Measurements from ENCODE around the gene SNRNP35. TPM values are rescaled to one million over a fixed set of nuclear protein-coding genes. Genes with fewer than 3 reads are reported as not detected.
A peak's percentile ranks its signal among the peaks of the same experiment; 100 is the strongest.

SNRNP35 gene
- total RNA-seq, 1 donor from 2014 or later: 5.9 TPM

- Histone ChIP-seq H3K9me3 (no peaks in the 10 kb centered on the region), H3K4me3 (no peak overlapping the region), H3K36me3 (peaks cover 35 to 37% of the 10 kb centered on the region in 2 donors), H3K27ac (peak overlapping the region in 1 of 2 donors; percentile 25), H3K4me1 (peaks cover 0 to 18% of the 10 kb centered on the region in 2 donors), H3K27me3 (no peaks in the 10 kb centered on the region)
- DNase-seq (ENCODE audit: low spot score in 2 of 2): no peak
- intact Hi-C loops (cut with DNase I): no loop called here
- TF ChIP-seq CTCF (IDR thresholded peaks at IDR 0.05): no peak
Observed at GRCh38 chr12:123468786-123469185, 10.8 kb downstream of the SNRNP35 start.

GRCh38 chr12:123469978-123470377 lies 12.0 kb downstream of the SNRNP35 start:
- intact Hi-C loops (cut with DNase I): no loop called here
- DNase-seq (ENCODE audit: low spot score in 2 of 2): no peak
- peaks cover 37 to 38% of the 10 kb centered on the region in 2 donors for H3K36me3 ChIP-seq

GRCh38 chr12:123471374-123472068 lies 13.6 kb downstream of the SNRNP35 start:
- H3K9me3 ChIP-seq: no peaks in the 10 kb centered on the region
- TF ChIP-seq CTCF (IDR thresholded peaks at IDR 0.05): no peak
- peak overlapping the region in 1 of 2 donors; percentile 19 for H3K27ac ChIP-seq
- peaks cover 0 to 19% of the 10 kb centered on the region in 2 donors for H3K4me1 ChIP-seq
- no peak overlapping the region for H3K4me3 ChIP-seq
- no peaks in the 10 kb centered on the region for H3K27me3 ChIP-seq
- no peak for DNase-seq (ENCODE audit: low spot score in 2 of 2)
- intact Hi-C loops (cut with DNase I): no loop called here
- peaks cover 27 to 30% of the 10 kb centered on the region in 2 donors for H3K36me3 ChIP-seq

More at GRCh38 chr12:123469978-123470377, 12.0 kb downstream of the SNRNP35 start:
- TF ChIP-seq CTCF (IDR thresholded peaks at IDR 0.05): no peak
- Histone ChIP-seq H3K9me3 (no peaks in the 10 kb centered on the region), H3K4me3 (no peak overlapping the region), H3K4me1 (peaks cover 0 to 23% of the 10 kb centered on the region in 2 donors), H3K27me3 (no peaks in the 10 kb centered on the region), H3K27ac (no peak overlapping the region)

- no peak for DNase-seq (ENCODE audit: low spot score in 2 of 2)
- no peak overlapping the region for H3K4me3 ChIP-seq
- H3K27me3 ChIP-seq: no peaks in the 10 kb centered on the region
- H3K4me1 ChIP-seq: peaks cover 0 to 13% of the 10 kb centered on the region in 2 donors
- H3K9me3 ChIP-seq: no peaks in the 10 kb centered on the region
- H3K27ac ChIP-seq: no peak overlapping the region
- H3K36me3 ChIP-seq: peaks cover 27 to 30% of the 10 kb centered on the region in 2 donors
- intact Hi-C loops (cut with DNase I): no loop called here
- no peak for TF ChIP-seq CTCF (IDR thresholded peaks at IDR 0.05)
Observed at GRCh38 chr12:123472438-123472849, 14.5 kb downstream of the SNRNP35 start.

- peaks cover 13 to 34% of the 10 kb centered on the region in 2 donors for H3K4me1 ChIP-seq
- TF ChIP-seq CTCF (IDR thresholded peaks at IDR 0.05): no peak
- peak overlapping the region; percentile 76 to 81 for H3K27ac ChIP-seq
- peak overlapping the region in 1 of 2 donors; percentile 15 for H3K4me3 ChIP-seq
- H3K27me3 ChIP-seq: no peaks in the 10 kb centered on the region
- intact Hi-C loops (cut with DNase I): loop anchor here (5.0 kb wide), 1 partner anchor 37 kb away; the partner anchor contains the start of gene RILPL2
- peaks cover 27 to 30% of the 10 kb centered on the region in 2 donors for H3K36me3 ChIP-seq
- no peaks in the 10 kb centered on the region for H3K9me3 ChIP-seq
- no peak for DNase-seq (ENCODE audit: low spot score in 2 of 2)
Observed at GRCh38 chr12:123474485-123475245, 16.7 kb downstream of the SNRNP35 start.
